Measurements from ENCODE around the gene HOXA13.

Gene HOXA13

DNA sequence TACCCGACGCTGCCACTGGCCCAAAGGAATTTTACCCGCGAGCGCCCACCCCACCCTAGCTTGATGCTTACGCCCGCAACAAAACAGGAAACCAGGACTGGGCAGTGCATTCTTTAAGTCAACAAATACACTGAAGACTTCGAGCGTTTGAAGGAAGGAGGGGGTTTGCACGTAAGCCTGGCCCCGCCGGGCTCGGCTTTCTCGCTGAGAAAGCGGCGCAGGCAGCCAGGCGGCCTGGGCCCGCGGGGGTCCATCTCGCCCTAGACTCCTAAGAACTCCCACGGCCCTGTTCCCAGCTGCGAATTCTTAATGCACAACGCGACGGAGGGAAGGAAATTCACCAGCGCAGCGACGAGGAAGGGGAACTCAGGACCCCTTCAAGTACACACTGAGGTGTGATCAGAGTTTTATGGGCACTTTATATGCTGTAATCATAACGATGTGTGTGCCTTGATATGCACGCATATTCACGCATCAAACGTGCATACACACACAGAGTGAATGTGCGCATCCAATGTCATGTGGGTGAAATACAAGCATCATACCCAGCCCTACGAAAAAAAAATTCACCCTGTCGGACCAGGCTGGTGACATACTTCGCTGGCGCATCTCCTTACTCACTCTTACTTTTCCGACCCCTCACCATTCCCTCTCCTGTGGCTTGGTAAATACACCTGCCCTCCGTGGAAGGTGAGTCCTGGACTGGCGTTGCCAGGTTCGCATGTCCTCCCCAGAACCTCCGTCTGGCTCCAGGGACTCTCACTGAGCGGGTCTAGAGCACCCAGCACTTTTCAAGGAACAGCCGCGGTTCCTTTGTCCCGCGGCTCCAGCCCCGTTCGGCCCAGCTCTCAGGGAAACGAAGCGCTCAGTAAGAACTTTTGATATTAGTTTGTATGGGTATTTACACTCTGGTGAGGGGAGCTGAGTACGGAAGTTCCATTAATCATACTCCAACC, 5.7 kb upstream of the HOXA13 start:
- DNase-seq = peak; percentile 12

DNA sequence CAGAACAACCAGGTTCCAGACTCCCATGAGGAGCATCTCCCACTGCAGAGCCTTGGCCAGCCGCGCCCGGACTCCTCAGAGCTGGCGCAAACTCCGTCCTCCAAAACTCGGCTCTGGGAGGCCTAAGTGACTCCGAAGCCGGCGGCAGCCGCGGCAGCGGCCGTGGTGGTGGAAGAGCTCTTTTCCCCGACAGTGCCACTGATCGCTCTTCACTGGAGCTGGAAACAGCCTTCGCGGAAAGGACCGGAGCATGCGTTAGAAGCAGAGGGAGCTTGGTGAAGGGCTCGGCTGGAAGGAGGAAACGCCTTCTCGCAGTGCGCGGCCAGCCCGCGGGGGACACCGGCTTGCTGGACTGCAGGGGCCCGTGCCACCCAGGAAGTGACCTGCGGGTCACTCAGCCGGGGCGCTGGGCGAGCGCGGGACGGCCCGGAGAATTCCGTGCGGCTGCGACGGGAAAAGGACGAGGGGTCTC, 5.0 kb upstream of the HOXA13 start:
- DNase-seq = peak; percentile 26

DNA sequence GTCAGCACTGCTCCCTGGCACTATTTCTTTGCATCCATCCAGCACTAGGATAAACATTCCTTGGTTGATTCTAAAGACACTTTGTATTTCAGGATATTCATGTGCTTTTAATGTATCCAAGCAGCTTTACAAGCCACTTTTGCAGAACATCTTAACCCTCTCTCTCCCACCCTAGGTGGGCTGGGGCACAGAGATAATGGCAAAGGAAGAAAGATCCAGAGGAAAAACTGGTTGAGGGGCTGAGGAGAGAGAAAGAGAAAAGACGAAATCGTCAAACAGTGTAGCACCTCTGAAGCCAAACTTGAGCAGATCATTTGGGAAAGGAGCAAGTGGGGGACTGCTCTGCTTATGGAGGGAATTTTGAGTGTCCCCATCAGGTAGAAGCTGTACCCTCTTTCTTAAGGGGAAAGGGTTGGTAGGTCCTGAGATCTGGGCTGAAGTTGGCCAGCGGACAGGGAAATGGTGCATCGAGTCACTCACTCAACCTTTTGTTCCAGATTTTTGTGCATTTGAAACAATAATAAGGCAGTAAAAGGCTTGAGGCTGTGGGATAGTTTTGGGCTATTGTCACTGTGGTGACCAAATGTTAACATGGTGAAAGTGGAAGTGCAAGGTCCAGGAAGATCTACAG, 4.2 kb upstream of the HOXA13 start:
- no peak for DNase-seq

DNA sequence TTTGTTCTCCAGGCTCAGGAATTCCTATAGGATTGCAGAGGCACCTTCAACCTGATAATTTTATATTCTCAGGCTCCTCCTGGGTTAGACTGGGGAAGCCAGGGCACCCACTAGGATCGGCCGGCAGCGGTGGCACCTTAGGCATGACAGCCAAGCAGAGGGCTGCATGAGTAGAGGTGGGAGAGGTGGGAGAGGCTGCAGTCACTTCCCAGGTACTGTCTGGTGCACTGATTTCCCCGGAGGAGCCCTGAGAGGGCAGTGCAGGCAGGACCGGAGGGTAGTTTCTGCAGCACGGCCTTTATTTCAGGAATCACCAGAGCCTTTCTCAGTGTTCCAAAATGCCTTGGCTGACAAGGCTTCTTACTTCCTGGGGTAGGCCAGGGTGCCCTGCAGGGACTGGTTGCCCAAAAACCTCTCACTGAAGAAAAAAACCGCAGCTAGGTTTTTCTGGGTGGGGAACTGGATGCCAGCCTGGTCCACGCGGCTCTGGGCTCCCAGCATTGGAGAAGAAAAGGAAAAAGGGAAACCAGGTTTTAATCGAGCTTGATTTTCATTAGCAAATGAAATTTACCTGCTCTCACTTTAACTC, 3.6 kb upstream of the HOXA13 start:
- no peak for DNase-seq

DNA sequence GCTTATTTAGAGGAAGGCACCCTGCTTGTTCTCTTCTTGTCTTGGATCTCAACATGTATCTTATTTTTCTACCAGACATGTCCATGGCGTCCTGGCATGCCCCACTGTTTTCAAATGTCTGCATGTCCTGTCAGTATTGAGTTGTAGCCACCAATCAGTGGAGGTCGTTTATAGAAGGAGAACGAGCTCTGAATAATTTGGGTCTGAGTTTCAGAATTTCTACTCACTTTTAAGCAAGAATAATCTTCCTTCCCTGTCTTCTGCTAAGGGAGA, 2.9 kb upstream of the HOXA13 start:
- no peak for DNase-seq

DNA sequence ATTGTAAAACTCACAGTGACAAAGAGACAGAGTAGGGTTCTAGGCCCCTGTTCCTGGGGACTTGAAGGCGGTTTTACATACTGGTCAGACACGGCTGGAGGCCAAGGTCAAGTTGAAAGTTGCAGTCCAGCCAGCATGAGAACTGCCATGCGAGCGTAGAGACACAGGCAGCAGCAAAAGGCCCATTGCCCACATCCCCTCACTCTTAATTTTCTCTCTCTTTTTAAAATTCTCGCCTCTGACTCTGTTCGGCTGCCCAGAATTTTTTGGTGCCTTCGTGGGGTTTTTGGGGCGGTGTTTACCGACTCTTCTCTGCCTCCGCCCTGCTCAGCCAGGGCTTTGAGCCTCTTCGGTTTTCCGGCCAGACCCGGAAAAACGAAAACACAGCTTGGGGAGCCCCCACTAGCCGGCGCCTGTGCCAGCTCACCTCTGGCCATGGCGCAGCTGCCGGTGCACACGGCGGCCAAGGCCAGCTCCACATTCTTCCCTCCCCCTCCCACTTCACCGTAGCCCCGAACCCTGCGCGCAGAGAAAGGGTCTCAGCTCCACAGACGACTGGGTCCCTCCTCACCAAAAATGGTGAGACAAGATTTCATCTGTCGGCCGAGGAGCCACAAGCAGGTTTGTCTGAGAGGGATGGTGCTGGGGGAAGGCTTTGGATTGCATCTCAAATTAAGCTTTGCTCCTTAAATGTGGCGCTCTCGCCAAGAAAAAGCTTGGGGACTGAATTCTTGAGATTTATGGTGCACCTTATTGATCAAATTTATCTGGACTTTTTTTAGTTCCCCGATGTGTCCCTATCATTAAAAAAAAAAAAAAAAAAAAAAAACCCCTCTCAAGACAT, 2.3 kb upstream of the HOXA13 start:
- DNase-seq = no peak

DNA sequence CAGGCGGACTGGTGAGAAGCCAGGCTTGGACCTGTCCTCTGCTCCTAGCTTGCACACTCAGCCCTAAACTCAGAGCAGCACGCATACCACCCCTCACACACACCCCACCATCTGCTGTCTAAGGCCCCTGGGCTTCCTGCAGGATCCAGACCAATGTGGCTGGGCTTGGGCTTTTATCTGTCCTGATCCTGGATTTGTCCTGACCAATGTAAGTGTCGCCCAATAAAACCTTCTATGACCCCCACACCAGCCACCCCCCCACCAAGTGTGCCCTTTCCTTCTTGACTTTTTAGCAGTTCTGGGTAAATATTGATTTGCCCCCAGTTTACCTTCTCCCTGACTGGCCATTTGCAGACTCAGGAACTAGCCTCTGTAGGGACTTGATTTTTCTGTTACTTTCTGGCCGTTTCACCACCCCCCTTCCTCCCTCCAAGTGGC, 1.7 kb upstream of the HOXA13 start:
- DNase-seq = no peak

DNA sequence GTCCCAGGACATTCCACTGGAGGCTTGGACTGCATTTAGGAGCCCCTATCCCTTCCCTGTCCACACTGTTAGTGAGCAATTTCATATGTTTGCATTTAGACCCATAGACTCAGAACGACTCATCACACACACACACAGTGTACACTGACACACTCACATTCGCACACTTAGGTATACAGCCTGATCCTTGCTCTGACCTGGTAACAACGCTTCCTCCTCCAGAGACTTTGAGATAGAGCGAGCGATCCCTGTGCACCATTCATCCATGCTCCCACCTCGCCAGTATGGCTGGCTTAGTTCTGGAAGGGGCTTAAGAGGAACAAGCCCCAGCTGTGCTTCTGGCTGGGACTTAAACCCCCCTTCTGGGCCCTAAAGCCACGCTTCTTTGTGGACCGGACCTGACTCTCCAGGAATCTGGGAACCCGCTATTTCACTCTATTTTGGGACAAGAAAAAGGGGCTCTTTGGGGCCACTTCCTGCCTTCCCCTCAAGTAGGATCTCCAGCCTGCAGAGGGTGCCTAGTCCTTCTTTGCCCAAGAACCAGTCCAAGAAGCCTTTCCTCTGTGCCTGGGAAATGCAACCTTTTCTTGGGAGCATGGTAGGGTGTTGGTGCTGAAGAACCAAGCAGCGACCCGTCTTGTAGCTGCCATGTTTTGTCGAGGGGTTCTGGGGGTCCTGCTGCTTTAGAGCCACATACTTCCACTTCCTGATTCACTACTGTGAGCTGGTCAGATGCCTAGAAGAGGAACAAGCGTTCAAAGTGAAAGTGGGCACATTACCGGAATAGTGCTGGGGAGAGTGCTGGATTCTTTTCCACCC, 1.1 kb upstream of the HOXA13 start:
- DNase-seq = no peak

DNA sequence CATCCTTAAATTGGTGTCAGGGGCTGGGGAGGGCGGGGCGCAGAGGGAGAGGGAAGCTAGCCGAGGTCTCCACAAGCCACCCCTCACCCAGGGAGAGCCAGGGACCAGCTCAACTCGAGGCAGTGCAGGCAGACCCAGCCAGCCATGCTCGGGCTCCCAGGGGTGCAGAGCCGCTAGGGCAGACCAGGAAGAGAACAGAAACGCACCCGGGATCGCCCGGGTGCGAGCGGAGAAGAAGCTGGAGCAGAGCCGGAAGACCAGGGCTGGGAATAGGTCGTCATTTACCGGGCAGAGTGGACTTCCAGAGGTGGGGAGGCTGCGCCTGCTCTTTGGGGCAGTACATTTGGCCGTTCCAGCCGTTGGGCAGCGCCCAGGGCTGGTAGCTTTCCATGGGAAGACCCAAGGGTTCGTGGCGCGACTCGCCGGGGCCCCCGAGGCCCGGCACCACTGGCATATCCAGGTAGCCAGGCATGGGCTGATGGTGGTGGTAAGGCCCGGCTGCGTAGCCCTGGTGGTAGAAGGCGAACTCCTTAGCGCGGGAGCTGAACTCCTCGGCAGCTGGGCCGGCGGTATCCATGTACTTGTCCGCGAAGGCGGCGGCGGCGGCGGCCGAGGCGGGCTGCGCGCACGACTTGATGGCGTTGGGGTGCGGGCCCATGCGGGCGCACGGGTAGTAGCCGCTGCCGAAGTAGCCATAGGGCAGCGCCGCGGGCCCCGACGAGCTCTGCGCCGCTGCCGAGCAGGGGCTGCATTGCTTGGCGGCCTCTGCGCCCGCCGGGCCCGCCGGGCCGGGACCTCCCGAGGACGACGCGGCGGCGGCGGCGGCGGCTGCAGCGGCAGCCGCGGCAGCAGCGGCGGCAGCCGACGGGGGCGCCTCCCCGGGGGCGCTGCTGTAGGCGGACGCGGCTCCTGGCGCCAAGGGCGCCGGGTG, 755 bp downstream of the HOXA13 start:
- DNase-seq = peak; percentile 21

DNA sequence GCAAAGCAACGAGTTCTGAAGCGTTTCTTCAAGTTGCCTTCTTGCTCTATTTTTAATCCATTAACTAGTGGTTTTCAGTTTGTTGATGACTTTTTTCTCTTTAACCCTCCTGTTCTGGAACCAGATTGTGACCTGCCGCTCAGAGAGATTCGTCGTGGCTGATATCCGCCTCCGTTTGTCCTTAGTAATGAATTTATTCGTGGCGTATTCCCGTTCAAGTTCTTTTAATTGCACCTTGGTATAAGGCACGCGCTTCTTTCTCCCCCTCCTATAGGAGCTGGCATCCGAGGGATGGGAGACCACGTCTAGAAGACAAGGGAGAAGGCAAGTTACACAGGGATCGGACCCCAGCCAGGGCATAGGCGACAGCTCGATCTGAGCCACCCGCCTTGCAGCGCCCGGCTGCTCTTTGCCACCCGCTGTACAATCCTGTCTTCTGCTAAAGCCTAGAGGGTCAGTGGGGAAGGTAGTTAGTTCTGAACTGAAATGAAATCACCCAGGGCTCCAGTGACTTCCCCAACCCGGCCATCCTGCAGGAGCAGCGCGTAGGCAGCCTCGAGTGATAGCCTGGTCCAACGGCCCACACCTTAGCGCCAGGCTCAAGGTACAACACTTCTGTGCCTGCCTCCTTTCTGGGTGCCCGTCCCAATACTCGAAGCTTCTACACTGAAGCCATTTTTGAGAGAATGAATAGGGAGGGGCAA, 1.6 kb downstream of the HOXA13 start:
- DNase-seq = no peak

DNA sequence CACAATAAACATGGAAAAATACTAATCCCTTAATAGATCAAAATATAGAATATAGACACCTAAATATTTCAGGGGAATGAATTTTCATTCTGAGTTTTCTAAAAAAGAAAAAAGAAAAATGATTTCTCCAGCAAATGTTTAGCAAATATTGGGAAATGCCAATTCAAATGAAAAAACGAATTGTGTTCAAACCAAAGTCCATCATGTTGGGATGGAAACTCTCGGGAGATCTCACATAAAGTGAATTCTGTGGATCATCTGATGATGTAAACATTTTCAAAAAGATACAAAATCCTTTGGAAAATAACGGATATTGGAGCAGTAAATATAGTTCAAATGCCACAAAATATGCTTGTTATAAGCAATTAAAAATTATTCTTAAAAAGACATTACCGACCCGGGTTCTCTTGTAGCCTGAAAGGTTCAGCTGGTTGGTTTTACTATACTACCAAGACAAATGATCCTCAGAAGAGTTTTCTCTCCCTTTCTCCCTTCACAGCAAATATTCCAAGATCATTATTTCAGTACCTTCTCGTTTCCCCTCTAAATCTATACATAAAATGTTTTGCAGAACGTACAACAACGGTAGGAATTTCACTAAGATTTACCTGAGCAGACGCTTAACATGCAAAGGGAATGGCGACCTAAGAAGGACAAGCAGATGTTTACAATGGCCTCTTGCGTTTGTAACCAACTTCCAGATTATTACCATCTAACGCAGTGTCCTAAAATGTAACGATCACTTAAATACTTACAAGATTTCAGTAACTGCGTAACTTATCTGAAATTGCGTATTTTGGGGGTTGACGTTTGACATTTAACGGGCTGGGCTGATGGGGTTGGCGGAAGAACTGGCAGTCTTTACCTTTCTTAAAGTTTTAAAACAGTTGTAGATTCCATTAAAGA, 2.5 kb downstream of the HOXA13 start:
- DNase-seq = peak; percentile 39

DNA sequence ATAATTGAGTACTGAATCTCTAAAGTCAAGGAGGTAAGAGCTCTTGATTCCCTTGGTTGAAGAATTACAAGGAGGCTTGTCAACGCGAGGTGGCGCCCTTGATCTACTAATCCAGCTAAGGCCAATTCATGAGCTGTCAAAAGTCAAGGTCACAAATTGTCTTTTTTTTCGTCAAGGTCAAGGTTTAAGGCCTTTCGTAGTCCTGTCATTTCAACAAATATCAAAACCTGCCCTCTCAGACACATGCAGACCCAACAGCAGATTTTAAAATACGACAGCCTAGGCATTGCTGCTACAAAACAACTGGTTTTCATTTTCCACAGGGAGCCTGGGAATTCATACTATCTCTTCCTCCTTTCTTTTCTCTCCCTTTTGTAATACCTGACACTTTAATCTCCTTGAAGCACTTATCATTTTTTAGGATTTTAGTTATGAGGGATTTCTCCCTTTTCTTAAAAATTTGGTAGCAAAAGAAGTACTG, 3.6 kb downstream of the HOXA13 start:
- peak; percentile 83 for DNase-seq

DNA sequence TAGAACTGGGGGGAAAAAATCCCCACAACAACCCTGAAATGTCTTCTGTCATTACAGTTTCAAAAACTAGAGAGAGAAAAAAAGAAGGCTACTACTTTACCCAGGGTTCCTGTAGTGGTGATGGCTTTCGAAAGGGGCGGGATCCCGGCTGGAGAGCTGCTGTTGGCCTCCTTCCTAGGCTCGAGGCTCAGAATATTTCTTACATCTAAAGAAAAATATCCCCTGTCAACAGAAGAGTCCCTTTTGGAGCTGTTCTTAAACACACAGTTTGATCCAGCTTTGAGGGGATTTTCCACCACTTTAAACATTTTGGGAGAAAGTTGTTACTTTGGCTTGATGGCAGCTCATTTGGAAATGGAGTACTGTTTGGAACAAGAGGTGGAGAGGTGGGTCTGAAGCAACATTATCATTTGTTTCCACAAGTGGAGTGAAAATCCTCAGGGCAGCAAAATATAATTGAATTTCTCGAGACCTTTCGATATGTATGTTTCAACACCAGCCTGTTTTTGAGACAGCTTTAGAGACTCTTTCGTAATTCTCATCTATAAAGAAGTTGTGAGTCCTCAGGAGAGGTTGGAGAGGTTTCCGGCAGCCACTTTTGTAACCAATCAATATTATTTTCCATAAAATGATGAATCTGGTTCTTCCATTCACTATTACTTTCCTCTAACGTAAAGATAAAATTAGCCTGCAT, 5.1 kb downstream of the HOXA13 start:
- no peak for DNase-seq

DNA sequence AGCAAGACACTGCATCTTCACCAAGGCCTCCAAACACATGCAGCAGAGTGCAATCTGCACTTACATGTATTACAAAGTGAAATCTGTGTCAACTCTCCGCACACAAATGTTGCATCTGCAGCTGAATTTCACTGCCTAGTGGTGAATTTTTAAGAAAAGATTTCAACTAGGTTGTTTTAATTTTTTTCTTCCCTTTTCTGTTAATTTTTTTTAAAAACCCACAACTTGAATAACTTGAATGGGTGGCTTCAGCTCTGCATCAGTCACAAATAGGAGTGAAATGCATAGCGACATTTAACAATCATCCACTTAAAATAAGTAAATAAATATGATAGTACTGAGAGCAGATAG, 5.9 kb downstream of the HOXA13 start:
- no peak for DNase-seq

DNA sequence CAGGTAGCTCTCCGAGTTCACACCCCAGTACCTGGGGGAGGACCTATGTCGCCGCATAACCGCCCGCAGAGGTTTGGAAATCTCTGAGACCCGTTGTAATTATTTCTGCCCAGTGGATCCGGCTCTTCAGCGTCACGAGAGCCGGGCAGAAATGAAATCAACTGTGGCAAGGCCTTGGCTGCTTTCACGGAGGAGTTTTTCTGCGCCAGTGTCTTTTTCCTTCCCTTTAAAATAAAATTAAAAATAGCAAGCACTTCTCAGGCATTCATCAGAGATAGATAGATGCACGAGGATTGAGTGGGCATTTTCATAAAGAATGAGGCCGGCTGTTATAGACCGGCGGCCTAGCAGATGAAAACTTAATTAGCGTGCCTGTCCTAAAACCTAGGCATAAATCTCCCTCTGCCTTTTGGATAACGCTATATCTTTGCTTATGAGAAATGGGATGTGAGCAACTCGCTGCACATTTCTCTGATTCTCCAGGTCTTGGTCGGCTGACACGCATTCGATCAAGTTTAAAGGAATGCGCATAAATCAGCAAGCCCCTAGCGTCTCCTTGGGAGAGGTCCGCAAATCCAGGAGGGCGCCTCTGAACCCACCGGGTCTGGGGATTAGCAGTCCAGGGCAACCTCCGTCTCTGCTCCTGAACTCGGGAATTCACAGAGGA, 6.4 kb downstream of the HOXA13 start:
- no peak for DNase-seq

DNA sequence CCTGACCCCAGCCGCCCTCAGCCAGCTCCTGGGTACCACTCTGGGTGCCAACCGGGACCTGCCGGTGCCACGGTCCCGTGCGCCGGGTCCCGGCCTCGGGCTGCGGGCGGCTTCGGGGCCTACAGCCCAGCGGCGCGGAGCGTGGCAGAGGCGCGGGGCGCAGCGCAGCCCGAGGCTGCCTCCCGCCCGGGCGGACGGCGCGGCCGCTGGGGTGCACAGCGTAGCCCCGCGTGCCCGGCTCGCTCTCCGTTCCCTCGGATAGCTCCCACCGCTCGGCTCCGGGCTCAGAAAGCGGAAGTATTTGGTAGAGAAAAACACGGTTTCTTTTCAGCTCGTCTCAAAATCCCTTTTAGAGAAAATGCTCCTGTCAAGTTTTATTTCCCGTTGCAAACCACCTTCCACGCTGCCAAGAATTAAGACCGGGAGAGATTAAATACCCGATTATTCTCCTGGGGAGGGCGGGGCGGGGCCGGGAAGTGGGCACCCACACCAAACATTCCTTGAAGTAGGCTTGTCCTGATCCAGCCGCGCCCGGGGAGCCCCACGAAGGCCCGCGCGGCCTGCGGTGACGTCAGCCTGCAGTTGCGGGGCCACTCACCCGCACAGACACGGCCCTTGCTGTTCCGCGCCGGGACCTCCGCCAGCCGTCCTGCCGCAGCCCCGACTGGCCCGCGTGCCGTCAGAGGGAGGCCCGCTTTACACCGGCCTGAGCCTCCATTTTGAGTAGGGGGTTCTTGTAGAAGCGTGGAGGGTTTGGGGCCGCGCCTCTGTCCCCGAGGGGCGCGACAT, 7.2 kb downstream of the HOXA13 start:
- DNase-seq = no peak

Data from NCI-H510A treated with DMSO at 0.1 percent for 48 hours (cell line).